HepG2 (cell line): ENCODE data around the gene NAP1L1. TPM values are rescaled to one million over a fixed set of nuclear protein-coding genes. Genes with fewer than 3 reads are reported as not detected.

Experiments
- ATAC-seq: fragments of 200-7000 bp; cut with Tn5 transposase; 3 replicates; pipeline ENCODE4 v1.9.1; 2020; ENCODE audit warnings: mild to moderate bottlenecking, moderate library complexity
- BruUV-seq: library from RNA; stranded (reverse); fragments of 400-500 nt; replicated peaks from 2 replicates; lab custom pipeline; 2021; lab: Mats Ljungman, UMichigan
- CTCF ChIA-PET: fragments of 300-600 bp; formaldehyde crosslinking; extraction: SDS; loops from one replicate; lab custom pipeline; 2021; ENCODE audit warnings: low total read pairs, inconsistent platforms, low intra/inter-chr PET ratio; lab: Yijun Ruan, JAX
- POLR2A ChIA-PET: fragments of 350-600 bp; sonication (Branson Sonifier 250); formaldehyde crosslinking; loops from one replicate; lab custom pipeline; 2020; ENCODE audit warnings: antibody characterized with exemption, inconsistent platforms; lab: Yijun Ruan, JAX
- DNase-seq: peaks from one replicate; pipeline ENCODE4 v3.0.0-alpha.2; 2015; ENCODE audit warnings: low spot score
- FAIRE-seq: peaks from 3 replicates; lab custom pipeline; 2011; peaks lifted over from hg19 to GRCh38; lab: Jason Lieb, UNC
- H2AFZ ChIP-seq: one replicate; pipeline ENCODE4 v1.6.1; 2011; ENCODE audit warnings: low read length, inconsistent platforms
- H3K27ac ChIP-seq: fragments of 300-600 bp; 3 replicates; pipeline ENCODE4 v1.8.0; 2011; ENCODE audit warnings: mixed run types, mild to moderate bottlenecking, mixed read lengths, low read length, inconsistent platforms; ENCODE audit not compliant: insufficient read depth; ENCODE audit errors: extremely low read length
- H3K27me3 ChIP-seq, 2 experiments: fragments of 200-600 bp in 1 of 2; 2 replicates in 1 of 2; 3 replicates in 1 of 2; pipeline versions ENCODE4 v1.6.0 to v1.8.0; 2011; ENCODE audit warnings: low read length in 2 of 2, mild to moderate bottlenecking in 2 of 2, moderate library complexity in 2 of 2, inconsistent platforms in 1 of 2; ENCODE audit not compliant: insufficient read depth in 2 of 2, control insufficient read depth in 1 of 2
- H3K36me3 ChIP-seq, 2 experiments: fragments of 200-600 bp in 1 of 2; replicated peaks in 1 of 2; 2 replicates in 1 of 2; 3 replicates in 1 of 2; pipeline versions ENCODE4 v1.5.1 to v1.8.0; 2011; ENCODE audit warnings: low read length in 2 of 2, inconsistent platforms in 1 of 2; ENCODE audit not compliant: insufficient read depth in 2 of 2, control insufficient read depth in 1 of 2
- H3K4me1 ChIP-seq: 2 replicates; pipeline ENCODE4 v1.5.1; 2012; ENCODE audit warnings: low read length, inconsistent platforms; ENCODE audit not compliant: insufficient read depth
- H3K4me2 ChIP-seq: 2 replicates; pipeline ENCODE4 v1.6.0; 2011; ENCODE audit warnings: low read depth, low read length, inconsistent platforms
- H3K4me3 ChIP-seq, 3 experiments: fragments of 200-600 bp in 1 of 3; sonication (generic), shearing (Covaris generic) in 1 of 3; replicated peaks in 1 of 3; 2 replicates each; pipeline ENCODE4 v1.5.1; 2011 to 2016; ENCODE audit warnings: low read length in 3 of 3, inconsistent platforms in 2 of 3, low read depth in 2 of 3, mild to moderate bottlenecking in 2 of 3, control low read depth in 1 of 3, mixed read lengths in 1 of 3; ENCODE audit not compliant: insufficient read depth in 1 of 3
- H3K79me2 ChIP-seq: one replicate; pipeline ENCODE4 v1.6.1; 2011; ENCODE audit warnings: low read length, inconsistent platforms; ENCODE audit not compliant: insufficient read depth
- H3K9ac ChIP-seq: 2 replicates; pipeline ENCODE4 v1.6.0; 2011; ENCODE audit warnings: mild to moderate bottlenecking, low read depth, low read length, inconsistent platforms; ENCODE audit not compliant: insufficient read depth
- H3K9me3 ChIP-seq: 2 replicates; pipeline ENCODE4 v1.5.1; 2012; ENCODE audit warnings: mild to moderate bottlenecking, low read length
- H4K20me1 ChIP-seq: 2 replicates; pipeline ENCODE4 v1.6.0; 2011; ENCODE audit warnings: inconsistent platforms, mild to moderate bottlenecking, low read length, moderate library complexity; ENCODE audit not compliant: insufficient read depth
- NFAT5 ChIP-seq: sonication (generic); formaldehyde crosslinking; IDR thresholded peaks from 2 replicates; pipeline ENCODE4 v1.4.0; 2020; ENCODE audit warnings: missing genetic modification reagents
- WGBS: methylation state at CpG from one replicate; pipeline ENCODE4 v1.1.6; 2017; ENCODE audit warnings: low lambda C conversion rate; 5-methylcytosine and 5-hydroxymethylcytosine counted together
- in situ Hi-C: cut with HindIII; loops from 2 replicates; pipeline ENCODE4 v1.10.0; 2017; ENCODE audit warnings: low pct_unique_long_range_greater_than_20kb; ENCODE audit not compliant: extremely low pct_ligation_motif_present
- intact Hi-C: fragments of 100-400 bp; cut with micrococcal nuclease; formaldehyde crosslinking; loops from one replicate; pipeline ENCODE4 v1.10.0; 2022; ENCODE audit not compliant: unreplicated experiment
- polyA plus RNA-seq, 8 experiments: library from polyadenylated mRNA; depleted of rRNA in 3 of 8; stranded (reverse) in 7 of 8; unstranded in 1 of 8; fragments of >200 nt; fragmentation: Illumina TruSeq in 4 of 8; extraction: Trizol in 4 of 8; gene quantifications; 2 replicates each; pipeline versions ENCODE4 v1.2.1 to v1.2.3, GENCODE V29; 2011 to 2016; ENCODE audit warnings: low read depth in 4 of 8, missing spikeins in 1 of 8, mixed read lengths in 1 of 8; ENCODE audit not compliant: insufficient read depth in 1 of 8
- total RNA-seq, 5 experiments: library from RNA; depleted of rRNA; stranded (reverse); fragments of >200 nt; fragmentation: Illumina TruSeq; extraction: Trizol; gene quantifications; 2 replicates each; pipeline ENCODE4 v1.2.3, GENCODE V29; 2016; ENCODE audit warnings: low read depth in 1 of 5
- TF ChIP-seq, protein P1 (sequence below): sonication (generic); formaldehyde crosslinking; IDR thresholded peaks from 2 replicates; pipeline ENCODE4 v1.5.0; 2020; ENCODE audit warnings: mild to moderate bottlenecking, missing genetic modification reagents, borderline replicate concordance
- TF ChIP-seq, protein P2 (sequence below): sonication (generic); formaldehyde crosslinking; conservative IDR thresholded peaks from 2 replicates; pipeline ENCODE4 v1.8.1; 2023; ENCODE audit warnings: missing genetic modification reagents

The NAP1L1 gene
- total and polyA plus RNA-seq, 2 of the 13 experiments (the other 11 are each of a cell fraction or from before 2014, with no cell fraction given) = 207 to 309 TPM

GRCh38 chr12:75998292-75999063 lies 86.0 kb downstream of the NAP1L1 start:
- no peak overlapping the region for H2AFZ ChIP-seq
- BruUV-seq = no TSS peak
- no peaks in the 10 kb centered on the region for H3K79me2 ChIP-seq
- intact Hi-C loops = no loop called here
- no peaks in the 10 kb centered on the region for H3K27me3 ChIP-seq
- CTCF ChIA-PET = no interaction called here
- H3K9me3 ChIP-seq = no peaks in the 10 kb centered on the region
- FAIRE-seq (no peak), ATAC-seq (no peak), DNase-seq (no peak)
- no peak overlapping the region for H3K4me3 ChIP-seq
- no peak for TF ChIP-seq NFAT5 (CRISPR knock-in tag)
- TF ChIP-seq, protein P1, sequence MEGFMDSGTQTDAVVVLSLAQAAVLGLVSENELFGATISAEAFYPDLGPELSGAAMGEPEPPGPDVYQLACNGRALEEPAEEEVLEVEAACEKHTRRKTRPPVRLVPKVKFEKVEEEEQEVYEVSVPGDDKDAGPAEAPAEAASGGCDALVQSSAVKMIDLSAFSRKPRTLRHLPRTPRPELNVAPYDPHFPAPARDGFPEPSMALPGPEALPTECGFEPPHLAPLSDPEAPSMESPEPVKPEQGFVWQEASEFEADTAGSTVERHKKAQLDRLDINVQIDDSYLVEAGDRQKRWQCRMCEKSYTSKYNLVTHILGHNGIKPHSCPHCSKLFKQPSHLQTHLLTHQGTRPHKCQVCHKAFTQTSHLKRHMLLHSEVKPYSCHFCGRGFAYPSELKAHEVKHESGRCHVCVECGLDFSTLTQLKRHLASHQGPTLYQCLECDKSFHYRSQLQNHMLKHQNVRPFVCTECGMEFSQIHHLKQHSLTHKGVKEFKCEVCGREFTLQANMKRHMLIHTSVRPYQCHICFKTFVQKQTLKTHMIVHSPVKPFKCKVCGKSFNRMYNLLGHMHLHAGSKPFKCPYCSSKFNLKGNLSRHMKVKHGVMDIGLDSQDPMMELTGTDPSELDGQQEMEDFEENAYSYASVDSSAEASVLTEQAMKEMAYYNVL (CRISPR knock-in tag) = no peak
- TF ChIP-seq, protein P2, sequence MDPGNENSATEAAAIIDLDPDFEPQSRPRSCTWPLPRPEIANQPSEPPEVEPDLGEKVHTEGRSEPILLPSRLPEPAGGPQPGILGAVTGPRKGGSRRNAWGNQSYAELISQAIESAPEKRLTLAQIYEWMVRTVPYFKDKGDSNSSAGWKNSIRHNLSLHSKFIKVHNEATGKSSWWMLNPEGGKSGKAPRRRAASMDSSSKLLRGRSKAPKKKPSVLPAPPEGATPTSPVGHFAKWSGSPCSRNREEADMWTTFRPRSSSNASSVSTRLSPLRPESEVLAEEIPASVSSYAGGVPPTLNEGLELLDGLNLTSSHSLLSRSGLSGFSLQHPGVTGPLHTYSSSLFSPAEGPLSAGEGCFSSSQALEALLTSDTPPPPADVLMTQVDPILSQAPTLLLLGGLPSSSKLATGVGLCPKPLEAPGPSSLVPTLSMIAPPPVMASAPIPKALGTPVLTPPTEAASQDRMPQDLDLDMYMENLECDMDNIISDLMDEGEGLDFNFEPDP (CRISPR knock-in tag) = no peak
- POLR2A ChIA-PET = no interaction called here
- WGBS = 93% methylated on average over 4 of the region's 4 CpGs
- H4K20me1 ChIP-seq = no peaks in the 10 kb centered on the region
- H3K9ac ChIP-seq = no peak overlapping the region
- no peaks in the 10 kb centered on the region for H3K36me3 ChIP-seq
- in situ Hi-C loops = no loop called here
- H3K4me2 ChIP-seq = no peak overlapping the region
- no peak overlapping the region for H3K27ac ChIP-seq
- H3K4me1 ChIP-seq = peaks cover 12% of the 10 kb centered on the region
